Measurements from ENCODE around the gene ZBTB7B.

Gene ZBTB7B

DNA sequence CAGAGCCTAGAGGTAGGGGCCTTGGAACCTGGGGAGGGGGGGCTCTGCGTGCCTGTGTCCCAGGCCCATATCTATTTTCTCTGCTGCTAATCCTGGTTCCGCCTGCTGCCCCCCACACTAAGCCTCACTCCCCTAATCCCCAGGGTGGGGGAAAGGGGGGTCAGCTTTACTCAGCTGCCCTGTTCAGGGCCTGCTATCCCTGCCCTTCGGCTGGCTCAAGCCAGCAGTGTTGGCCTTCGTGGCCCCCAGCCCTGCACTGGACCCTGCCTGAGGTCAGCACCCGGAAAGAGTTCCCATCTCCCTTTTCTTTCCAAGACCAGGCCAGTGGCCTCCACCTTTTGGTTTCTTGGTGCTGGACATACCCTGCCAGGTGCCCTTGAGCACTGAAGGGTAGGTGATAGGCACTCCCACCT is 8.4 kb downstream of the ZBTB7B start:
- no peak for DNase-seq
- H3K9me3 ChIP-seq (ENCODE audit: control extremely low read depth in 1 of 5, control insufficient read depth in 4 of 5, insufficient read depth in 2 of 5, low read depth in 1 of 5, low read length in 4 of 5) = no peaks in the 10 kb centered on the region
- H3K4me1 ChIP-seq (ENCODE audit: control extremely low read depth in 1 of 4, control insufficient read depth in 4 of 4, insufficient read depth in 4 of 4, low read length in 3 of 4) = peaks cover 3 to 91% (median 79%) of the 10 kb centered on the region in 4 experiments
- WGBS (ENCODE audit: insufficient coverage) = 93% methylated on average over 5 of the region's 5 CpGs
- ChIA-PET CTCF (interaction anchor here (0.6 to 12.4 kb wide), 5 partner anchors 10 to 48 kb away, joined by 3 to 233 read pairs (median 3); partner anchors contain the start of genes LENEP and ZBTB7B), POLR2A (no interaction called here)
- H3K27me3 ChIP-seq (replicated peaks in 2 of 5; ENCODE audit: control insufficient read depth in 4 of 5, insufficient read depth in 5 of 5, low read length in 4 of 5) = no peaks in the 10 kb centered on the region
- H3K4me3 ChIP-seq (ENCODE audit: control insufficient read depth in 1 of 7, extremely low read depth in 1 of 7, insufficient read depth in 4 of 7, low read depth in 2 of 7, low read length in 6 of 7) = no peak overlapping the region
- no peak overlapping the region for H3K27ac ChIP-seq (ENCODE audit: insufficient read depth in 1 of 2, low read depth in 1 of 2, low read length in 2 of 2, poor library complexity in 1 of 2, severe bottlenecking in 2 of 2)
- peaks cover 0 to 19% (median 2%) of the 10 kb centered on the region in 4 experiments for H3K36me3 ChIP-seq (ENCODE audit: control insufficient read depth in 4 of 4, insufficient read depth in 4 of 4, low read length in 3 of 4)

DNA sequence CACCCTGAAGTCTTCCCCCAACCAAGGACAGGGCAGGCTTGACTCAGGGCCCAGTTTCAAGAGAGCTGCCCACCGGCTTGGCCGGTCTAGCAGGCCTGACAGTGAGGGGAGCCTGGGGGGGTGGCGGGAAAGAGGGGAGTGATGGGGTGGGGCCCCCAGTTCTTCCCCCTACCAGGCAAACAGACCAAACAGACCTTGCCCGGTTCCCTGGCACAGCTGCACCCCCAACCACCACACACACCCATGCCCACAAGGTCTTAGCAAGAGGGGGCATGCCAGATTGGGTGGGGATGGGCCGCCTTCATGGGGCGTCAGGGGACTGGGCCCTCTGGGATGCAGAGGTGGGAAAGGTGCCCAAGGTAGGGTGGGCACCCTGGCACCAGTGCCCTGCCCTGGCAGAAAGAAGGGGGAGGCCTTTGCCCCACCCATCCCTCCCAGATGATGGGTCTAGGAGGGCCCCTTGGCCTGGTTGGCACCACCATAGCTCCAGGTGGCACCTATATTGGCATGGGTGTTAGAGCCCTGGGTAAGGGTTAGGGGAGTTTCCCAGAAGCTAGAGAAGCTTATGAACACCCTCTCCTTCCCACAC is 8.9 kb downstream of the ZBTB7B start:
- peaks cover 3 to 91% (median 79%) of the 10 kb centered on the region in 4 experiments for H3K4me1 ChIP-seq (ENCODE audit: control extremely low read depth in 1 of 4, control insufficient read depth in 4 of 4, insufficient read depth in 4 of 4, low read length in 3 of 4)
- POLR2A ChIA-PET = interaction anchor here (0.6 to 1.6 kb wide), 2 partner anchors 8 to 12 kb away, joined by 3 to 4 read pairs; partner anchors contain the start of gene ZBTB7B
- H3K4me3 ChIP-seq (ENCODE audit: control insufficient read depth in 1 of 7, extremely low read depth in 1 of 7, insufficient read depth in 4 of 7, low read depth in 2 of 7, low read length in 6 of 7) = no peak overlapping the region

DNA sequence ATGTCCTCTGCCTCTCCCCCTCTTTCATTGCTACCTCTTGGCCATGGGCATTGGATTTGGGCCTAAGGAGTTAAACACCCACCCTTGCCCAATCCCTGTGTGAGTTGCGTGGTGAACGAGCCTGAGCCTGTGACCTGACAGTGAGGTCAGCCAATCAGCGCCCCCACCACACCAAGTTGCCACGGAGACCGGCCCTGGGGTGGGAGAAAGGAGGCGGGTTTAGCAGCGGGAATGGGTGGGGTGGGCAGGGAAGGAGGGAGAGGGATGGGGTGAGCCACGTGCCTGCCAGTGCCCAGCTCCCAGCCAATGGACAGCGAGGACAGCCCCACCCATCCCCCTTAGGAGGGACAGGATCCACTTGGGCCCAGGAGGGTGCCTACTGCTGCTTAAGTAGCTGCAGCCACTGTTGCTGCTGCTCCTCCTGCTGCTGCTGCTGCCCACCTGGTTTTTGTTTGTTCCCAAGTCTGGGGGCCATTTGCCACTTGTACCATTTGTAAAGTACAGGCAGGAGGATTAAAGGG is 9.5 kb downstream of the ZBTB7B start:
- Histone ChIP-seq H3K4me3 (ENCODE audit: control insufficient read depth in 1 of 7, extremely low read depth in 1 of 7, insufficient read depth in 4 of 7, low read depth in 2 of 7, low read length in 6 of 7) (peak overlapping the region in 1 of 7 experiments; percentile 7), H3K36me3 (ENCODE audit: control insufficient read depth in 4 of 4, insufficient read depth in 4 of 4, low read length in 3 of 4) (peaks cover 0 to 26% (median 2%) of the 10 kb centered on the region in 4 experiments), H3K4me1 (ENCODE audit: control extremely low read depth in 1 of 4, control insufficient read depth in 4 of 4, insufficient read depth in 4 of 4, low read length in 3 of 4) (peaks cover 3 to 91% (median 79%) of the 10 kb centered on the region in 4 experiments), H3K9me3 (ENCODE audit: control extremely low read depth in 1 of 5, control insufficient read depth in 4 of 5, insufficient read depth in 2 of 5, low read depth in 1 of 5, low read length in 4 of 5) (no peaks in the 10 kb centered on the region), H3K27ac (ENCODE audit: insufficient read depth in 1 of 2, low read depth in 1 of 2, low read length in 2 of 2, poor library complexity in 1 of 2, severe bottlenecking in 2 of 2) (no peak overlapping the region), H3K27me3 (replicated peaks in 2 of 5; ENCODE audit: control insufficient read depth in 4 of 5, insufficient read depth in 5 of 5, low read length in 4 of 5) (no peaks in the 10 kb centered on the region)
- WGBS (ENCODE audit: insufficient coverage) = 21% methylated on average over 3 of the region's 9 CpGs
- peak in 1 of 3 donors; percentile 39 for DNase-seq
- CTCF ChIA-PET = interaction anchor here (0.8 to 12.4 kb wide), 6 partner anchors 10 to 49 kb away, joined by 3 to 233 read pairs (median 3); partner anchors contain the start of genes LENEP and ZBTB7B
- POLR2A ChIA-PET = interaction anchor here (0.6 to 1.6 kb wide), 2 partner anchors 9 to 12 kb away, joined by 3 to 4 read pairs; partner anchors contain the start of gene ZBTB7B

More for the DNA sequence above, 8.9 kb downstream of the ZBTB7B start:
- WGBS (ENCODE audit: insufficient coverage) = no CpG with 5 or more reads among the region's 6 CpGs
- no peaks in the 10 kb centered on the region for H3K27me3 ChIP-seq (replicated peaks in 2 of 5; ENCODE audit: control insufficient read depth in 4 of 5, insufficient read depth in 5 of 5, low read length in 4 of 5)
- no peaks in the 10 kb centered on the region for H3K9me3 ChIP-seq (ENCODE audit: control extremely low read depth in 1 of 5, control insufficient read depth in 4 of 5, insufficient read depth in 2 of 5, low read depth in 1 of 5, low read length in 4 of 5)
- DNase-seq = no peak
- H3K36me3 ChIP-seq (ENCODE audit: control insufficient read depth in 4 of 4, insufficient read depth in 4 of 4, low read length in 3 of 4) = peaks cover 0 to 25% (median 2%) of the 10 kb centered on the region in 4 experiments
- CTCF ChIA-PET = interaction anchor here (0.8 to 12.4 kb wide), 4 partner anchors 11 to 48 kb away, joined by 3 to 233 read pairs (median 3); partner anchors contain the start of genes LENEP and ZBTB7B
- no peak overlapping the region for H3K27ac ChIP-seq (ENCODE audit: insufficient read depth in 1 of 2, low read depth in 1 of 2, low read length in 2 of 2, poor library complexity in 1 of 2, severe bottlenecking in 2 of 2)

DNA sequence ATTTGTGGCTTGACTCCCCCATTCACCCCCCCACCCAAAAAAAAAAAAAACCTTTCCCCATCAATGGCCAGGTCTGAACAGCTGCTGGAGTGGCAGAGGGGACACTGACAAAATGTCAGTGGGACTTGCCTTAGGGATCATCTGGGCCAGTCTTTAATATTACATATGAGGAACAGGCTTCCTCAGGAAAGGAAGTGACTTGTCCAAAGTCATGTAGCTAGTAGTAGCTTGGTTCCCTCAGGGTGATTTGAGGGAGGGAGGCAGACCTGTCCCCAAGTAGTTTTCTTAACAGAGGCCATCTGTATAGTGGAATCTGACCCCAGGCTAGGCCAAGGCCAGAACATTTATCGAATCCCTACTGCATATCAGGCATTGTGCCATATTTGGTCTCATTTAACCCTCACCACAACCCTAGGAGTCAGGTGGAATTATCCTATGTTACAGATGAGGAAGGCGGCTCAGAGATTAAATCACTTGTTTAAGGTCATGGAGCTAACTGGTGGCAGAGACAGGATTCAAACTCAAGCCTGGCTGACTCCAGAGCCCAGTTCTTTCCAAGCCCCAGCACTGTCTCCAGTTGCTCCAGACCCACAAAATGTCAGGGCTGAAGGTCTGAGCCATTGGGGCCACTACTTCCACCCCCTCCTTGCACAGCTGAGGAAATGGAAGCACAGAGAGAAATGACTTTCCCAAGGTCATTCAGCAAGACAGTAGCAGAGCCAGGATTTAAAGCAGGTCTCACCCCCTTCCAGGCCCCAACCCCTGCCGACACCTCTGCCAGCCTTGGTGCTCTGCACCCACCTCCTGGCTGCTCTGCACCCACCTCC is 10.4 kb downstream of the ZBTB7B start:
- Histone ChIP-seq H3K27me3 (replicated peaks in 2 of 5; ENCODE audit: control insufficient read depth in 4 of 5, insufficient read depth in 5 of 5, low read length in 4 of 5) (no peaks in the 10 kb centered on the region), H3K4me1 (ENCODE audit: control extremely low read depth in 1 of 4, control insufficient read depth in 4 of 4, insufficient read depth in 4 of 4, low read length in 3 of 4) (peaks cover 0 to 90% (median 78%) of the 10 kb centered on the region in 4 experiments), H3K9me3 (ENCODE audit: control extremely low read depth in 1 of 5, control insufficient read depth in 4 of 5, insufficient read depth in 2 of 5, low read depth in 1 of 5, low read length in 4 of 5) (no peaks in the 10 kb centered on the region), H3K4me3 (ENCODE audit: control insufficient read depth in 1 of 7, extremely low read depth in 1 of 7, insufficient read depth in 4 of 7, low read depth in 2 of 7, low read length in 6 of 7) (peak overlapping the region in 1 of 7 experiments; percentile 25), H3K27ac (ENCODE audit: insufficient read depth in 1 of 2, low read depth in 1 of 2, low read length in 2 of 2, poor library complexity in 1 of 2, severe bottlenecking in 2 of 2) (no peak overlapping the region), H3K36me3 (ENCODE audit: control insufficient read depth in 4 of 4, insufficient read depth in 4 of 4, low read length in 3 of 4) (peaks cover 0 to 26% (median 2%) of the 10 kb centered on the region in 4 experiments)
- POLR2A ChIA-PET = interaction anchor here (1.6 kb wide), 1 partner anchor 13 kb away, joined by 4 read pairs; no protein-coding TSS in a partner anchor
- no peak for DNase-seq
- CTCF ChIA-PET = interaction anchor here (0.8 to 12.4 kb wide), 7 partner anchors 9 to 72 kb away, joined by 3 to 233 read pairs (median 4); partner anchors contain the start of genes LENEP and ZBTB7B
- WGBS (ENCODE audit: insufficient coverage) = 83% methylated on average over 1 of the region's 3 CpGs

DNA sequence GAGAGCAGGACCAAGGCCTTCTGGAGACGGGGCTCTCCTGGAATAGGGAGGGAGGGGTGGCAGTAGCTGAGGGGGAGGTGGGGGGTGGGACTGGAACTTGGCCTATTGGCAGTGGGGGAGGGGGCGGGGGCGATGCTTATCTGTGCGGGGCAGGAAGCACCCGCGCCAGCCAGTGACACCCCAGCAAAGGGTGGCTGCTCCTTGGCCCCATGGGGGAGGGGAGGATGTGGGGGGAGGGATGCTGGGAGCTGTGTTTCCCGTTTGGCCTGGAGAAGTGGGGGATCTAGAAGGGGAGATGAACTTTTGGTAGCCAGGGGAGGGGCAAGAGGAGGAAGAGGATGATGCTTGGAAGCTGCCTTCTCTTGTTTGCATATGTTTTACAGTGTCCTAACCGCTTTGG is 11.0 kb downstream of the ZBTB7B start:
- no peaks in the 10 kb centered on the region for H3K9me3 ChIP-seq (ENCODE audit: control extremely low read depth in 1 of 5, control insufficient read depth in 4 of 5, insufficient read depth in 2 of 5, low read depth in 1 of 5, low read length in 4 of 5)
- H3K4me3 ChIP-seq (ENCODE audit: control insufficient read depth in 1 of 7, extremely low read depth in 1 of 7, insufficient read depth in 4 of 7, low read depth in 2 of 7, low read length in 6 of 7) = peak overlapping the region in 1 of 7 experiments; percentile 19
- H3K27ac ChIP-seq (ENCODE audit: insufficient read depth in 1 of 2, low read depth in 1 of 2, low read length in 2 of 2, poor library complexity in 1 of 2, severe bottlenecking in 2 of 2) = peak overlapping the region in 1 of 2 experiments; percentile 6
- H3K4me1 ChIP-seq (ENCODE audit: control extremely low read depth in 1 of 4, control insufficient read depth in 4 of 4, insufficient read depth in 4 of 4, low read length in 3 of 4) = peaks cover 0 to 89% (median 74%) of the 10 kb centered on the region in 4 experiments
- CTCF ChIA-PET = interaction anchor here (1.2 to 12.4 kb wide), 4 partner anchors 15 to 71 kb away, joined by 3 to 233 read pairs (median 4); partner anchors contain the start of genes LENEP and ZBTB7B
- H3K27me3 ChIP-seq (replicated peaks in 2 of 5; ENCODE audit: control insufficient read depth in 4 of 5, insufficient read depth in 5 of 5, low read length in 4 of 5) = no peaks in the 10 kb centered on the region
- 11% methylated on average over 6 of the region's 8 CpGs for WGBS (ENCODE audit: insufficient coverage)
- DNase-seq = peak in 1 of 3 donors; percentile 35
- POLR2A ChIA-PET = no interaction called here
- H3K36me3 ChIP-seq (ENCODE audit: control insufficient read depth in 4 of 4, insufficient read depth in 4 of 4, low read length in 3 of 4) = peaks cover 0 to 26% (median 2%) of the 10 kb centered on the region in 4 experiments

DNA sequence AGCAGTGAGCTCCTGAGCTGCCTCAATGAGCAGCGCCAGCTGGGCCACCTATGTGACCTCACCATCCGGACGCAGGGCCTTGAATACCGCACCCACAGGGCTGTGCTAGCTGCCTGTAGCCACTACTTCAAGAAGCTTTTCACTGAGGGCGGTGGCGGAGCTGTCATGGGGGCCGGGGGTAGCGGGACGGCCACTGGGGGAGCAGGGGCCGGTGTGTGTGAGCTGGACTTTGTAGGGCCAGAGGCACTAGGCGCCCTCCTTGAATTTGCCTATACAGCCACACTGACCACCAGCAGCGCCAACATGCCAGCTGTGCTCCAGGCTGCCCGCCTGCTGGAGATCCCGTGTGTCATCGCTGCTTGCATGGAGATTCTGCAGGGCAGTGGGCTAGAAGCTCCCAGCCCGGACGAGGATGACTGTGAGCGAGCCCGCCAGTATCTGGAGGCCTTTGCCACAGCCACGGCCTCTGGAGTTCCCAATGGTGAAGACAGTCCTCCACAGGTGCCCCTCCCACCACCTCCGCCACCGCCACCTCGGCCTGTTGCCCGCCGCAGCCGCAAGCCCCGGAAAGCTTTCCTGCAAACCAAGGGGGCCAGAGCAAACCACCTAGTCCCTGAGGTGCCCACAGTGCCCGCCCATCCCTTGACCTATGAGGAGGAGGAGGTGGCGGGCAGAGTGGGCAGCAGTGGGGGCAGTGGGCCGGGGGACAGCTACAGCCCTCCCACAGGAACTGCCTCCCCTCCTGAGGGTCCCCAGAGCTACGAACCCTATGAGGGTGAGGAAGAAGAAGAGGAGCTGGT is 12.3 kb downstream of the ZBTB7B start:
- Histone ChIP-seq H3K27me3 (replicated peaks in 2 of 5; ENCODE audit: control insufficient read depth in 4 of 5, insufficient read depth in 5 of 5, low read length in 4 of 5) (no peaks in the 10 kb centered on the region), H3K9me3 (ENCODE audit: control extremely low read depth in 1 of 5, control insufficient read depth in 4 of 5, insufficient read depth in 2 of 5, low read depth in 1 of 5, low read length in 4 of 5) (no peaks in the 10 kb centered on the region), H3K27ac (ENCODE audit: insufficient read depth in 1 of 2, low read depth in 1 of 2, low read length in 2 of 2, poor library complexity in 1 of 2, severe bottlenecking in 2 of 2) (no peak overlapping the region), H3K4me1 (ENCODE audit: control extremely low read depth in 1 of 4, control insufficient read depth in 4 of 4, insufficient read depth in 4 of 4, low read length in 3 of 4) (peaks cover 0 to 82% (median 68%) of the 10 kb centered on the region in 4 experiments), H3K4me3 (ENCODE audit: control insufficient read depth in 1 of 7, extremely low read depth in 1 of 7, insufficient read depth in 4 of 7, low read depth in 2 of 7, low read length in 6 of 7) (no peak overlapping the region), H3K36me3 (ENCODE audit: control insufficient read depth in 4 of 4, insufficient read depth in 4 of 4, low read length in 3 of 4) (peaks cover 0 to 26% (median 2%) of the 10 kb centered on the region in 4 experiments)
- 96% methylated on average over 23 of the region's 31 CpGs for WGBS (ENCODE audit: insufficient coverage)
- CTCF ChIA-PET = interaction anchor here (0.6 to 12.4 kb wide), 15 partner anchors 7 to 202 kb away, joined by 3 to 233 read pairs (median 7); partner anchors contain the start of genes LENEP, PBXIP1 and ZBTB7B
- DNase-seq = no peak
- POLR2A ChIA-PET = no interaction called here

Data from common myeloid progenitor, CD34-positive (primary cell).